OCI-LY3 (cell line): ENCODE data around the gene FSCN2.

Experiments used
- H2AFZ ChIP-seq: fragments of 200-600, 300-600 bp; shearing (Covaris generic); 2 replicates; pipeline ENCODE4 v1.6.0; 2014; ENCODE audit warnings: antibody characterized with exemption, low read depth, low read length
- H3K27ac ChIP-seq: fragments of 200-600, 300-600 bp; sonication (generic); 2 replicates; pipeline ENCODE4 v1.5.1; 2014; ENCODE audit warnings: mild to moderate bottlenecking, low read length, moderate library complexity, mixed read lengths
- H3K27me3 ChIP-seq: fragments of 200-600, 300-600 bp; sonication (generic); 2 replicates; pipeline ENCODE4 v1.6.1; 2014; ENCODE audit warnings: low read depth, low read length, mixed read lengths
- H3K36me3 ChIP-seq: fragments of 200-600, 300-600 bp; sonication (generic); replicated peaks from 2 replicates; pipeline ENCODE3; 2014; ENCODE audit warnings: low read depth, low read length, mixed read lengths
- H3K4me1 ChIP-seq: fragments of 300-600, 200-600 bp; sonication (generic); 2 replicates; pipeline ENCODE4 v1.6.1; 2014; ENCODE audit warnings: low read length, mixed read lengths
- H3K4me2 ChIP-seq: fragments of 200-600, 300-600 bp; sonication (generic); 2 replicates; pipeline ENCODE4 v1.6.1; 2014; ENCODE audit warnings: low read length, mixed read lengths
- H3K4me3 ChIP-seq: fragments of 300-600, 200-600 bp; sonication (generic); 2 replicates; pipeline ENCODE4 v1.5.1; 2014; ENCODE audit warnings: antibody characterized with exemption, mild to moderate bottlenecking, low read length, moderate library complexity
- H3K79me2 ChIP-seq: fragments of 300-600, 200-600 bp; shearing (Covaris generic); 2 replicates; pipeline ENCODE4 v1.6.1; 2014; ENCODE audit warnings: mild to moderate bottlenecking, low read length, mixed read lengths
- H3K9ac ChIP-seq: fragments of 300-600, 200-600 bp; shearing (Covaris generic); 2 replicates; pipeline ENCODE4 v1.6.0; 2014; ENCODE audit warnings: mild to moderate bottlenecking, low read length, moderate library complexity
- H3K9me3 ChIP-seq: fragments of 200-600, 300-600 bp; shearing (Covaris generic); 2 replicates; pipeline ENCODE4 v1.6.1; 2014; ENCODE audit warnings: low read length, mixed read lengths; ENCODE audit not compliant: insufficient read depth
- H4K20me1 ChIP-seq: fragments of 200-600, 300-600 bp; sonication (generic); 2 replicates; pipeline ENCODE4 v1.6.1; 2016; ENCODE audit warnings: low read length, mixed read lengths; ENCODE audit not compliant: insufficient read depth
- EZH2phosphoT487 ChIP-seq: fragments of 200-600 bp; shearing (Covaris generic); IDR thresholded peaks from 2 replicates; pipeline ENCODE4 v1.6.1; 2018; ENCODE audit warnings: antibody characterized with exemption, mixed run types, low read depth
- TF ChIP-seq, protein P1 (sequence below): fragments of 200-600, 300-600 bp; sonication (generic); IDR thresholded peaks from 2 replicates; pipeline ENCODE4 v1.5.1; 2014; ENCODE audit warnings: antibody characterized with exemption, low read length, low read depth

FSCN2 gene

GRCh38 chr17:81483862-81484194 lies 44.3 kb upstream of the FSCN2 start:
- TF ChIP-seq, protein P1, sequence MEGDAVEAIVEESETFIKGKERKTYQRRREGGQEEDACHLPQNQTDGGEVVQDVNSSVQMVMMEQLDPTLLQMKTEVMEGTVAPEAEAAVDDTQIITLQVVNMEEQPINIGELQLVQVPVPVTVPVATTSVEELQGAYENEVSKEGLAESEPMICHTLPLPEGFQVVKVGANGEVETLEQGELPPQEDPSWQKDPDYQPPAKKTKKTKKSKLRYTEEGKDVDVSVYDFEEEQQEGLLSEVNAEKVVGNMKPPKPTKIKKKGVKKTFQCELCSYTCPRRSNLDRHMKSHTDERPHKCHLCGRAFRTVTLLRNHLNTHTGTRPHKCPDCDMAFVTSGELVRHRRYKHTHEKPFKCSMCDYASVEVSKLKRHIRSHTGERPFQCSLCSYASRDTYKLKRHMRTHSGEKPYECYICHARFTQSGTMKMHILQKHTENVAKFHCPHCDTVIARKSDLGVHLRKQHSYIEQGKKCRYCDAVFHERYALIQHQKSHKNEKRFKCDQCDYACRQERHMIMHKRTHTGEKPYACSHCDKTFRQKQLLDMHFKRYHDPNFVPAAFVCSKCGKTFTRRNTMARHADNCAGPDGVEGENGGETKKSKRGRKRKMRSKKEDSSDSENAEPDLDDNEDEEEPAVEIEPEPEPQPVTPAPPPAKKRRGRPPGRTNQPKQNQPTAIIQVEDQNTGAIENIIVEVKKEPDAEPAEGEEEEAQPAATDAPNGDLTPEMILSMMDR, result no peak
- TF ChIP-seq EZH2phosphoT487, result no peak

GRCh38 chr17:81484195-81484979 lies 43.8 kb upstream of the FSCN2 start:
- no peaks in the 10 kb centered on the region for H3K27me3 ChIP-seq
- peak overlapping the region; percentile 77 for H3K9ac ChIP-seq

More at GRCh38 chr17:81483862-81484194, 44.3 kb upstream of the FSCN2 start:
- no peaks in the 10 kb centered on the region for H3K79me2 ChIP-seq
- H3K9me3 ChIP-seq, result no peaks in the 10 kb centered on the region
- H3K9ac ChIP-seq, result peak overlapping the region; percentile 57
- H3K4me1 ChIP-seq, result peaks cover 20% of the 10 kb centered on the region
- no peaks in the 10 kb centered on the region for H4K20me1 ChIP-seq
- peak overlapping the region; percentile 51; the same call in 1 of the 2 replicates for H2AFZ ChIP-seq
- peak overlapping the region; percentile 100 for H3K4me2 ChIP-seq
- H3K4me3 ChIP-seq, result peak overlapping the region; percentile 78
- H3K27me3 ChIP-seq, result no peaks in the 10 kb centered on the region
- no peak overlapping the region for H3K27ac ChIP-seq
- no peaks in the 10 kb centered on the region for H3K36me3 ChIP-seq

DNA sequence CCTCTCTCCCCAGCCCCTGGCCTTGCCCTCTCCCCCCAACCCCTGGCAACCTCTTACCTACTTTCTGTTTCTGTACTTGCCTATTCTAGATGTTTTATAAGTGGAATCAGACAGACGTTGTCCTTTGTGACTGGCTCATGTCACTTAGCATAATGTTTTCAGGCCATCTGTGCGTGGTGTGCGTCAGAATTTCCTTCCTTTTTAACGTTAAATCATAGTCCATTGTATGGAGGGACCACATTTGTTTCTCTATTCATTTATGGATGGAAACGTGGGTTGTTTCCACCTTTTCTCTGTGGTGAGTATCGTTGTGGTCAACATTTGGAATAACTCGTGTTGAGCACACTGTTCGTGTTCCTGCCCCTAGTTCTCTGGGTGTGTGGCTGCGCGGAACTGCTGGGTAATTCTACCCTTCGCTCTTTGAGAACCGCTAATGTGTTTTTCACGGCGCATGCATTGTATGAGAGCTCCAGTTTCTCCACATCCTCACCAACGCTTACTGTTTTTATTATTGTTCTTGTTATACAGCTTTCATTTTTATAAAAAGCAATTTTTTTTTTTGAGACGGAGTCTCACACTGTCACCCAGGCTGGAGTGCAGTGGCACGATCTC lies 41.9 kb upstream of the FSCN2 start:
- no peak overlapping the region for H3K9ac ChIP-seq
- no peak overlapping the region for H3K4me3 ChIP-seq
- H3K27ac ChIP-seq, result no peak overlapping the region
- H2AFZ ChIP-seq, result no peak overlapping the region
- H3K9me3 ChIP-seq, result no peaks in the 10 kb centered on the region
- H3K79me2 ChIP-seq, result no peaks in the 10 kb centered on the region
- H3K36me3 ChIP-seq, result no peaks in the 10 kb centered on the region
- no peaks in the 10 kb centered on the region; the same call in 1 of the 2 replicates for H3K27me3 ChIP-seq
- H4K20me1 ChIP-seq, result no peaks in the 10 kb centered on the region
- peaks cover 24% of the 10 kb centered on the region for H3K4me1 ChIP-seq
- TF ChIP-seq EZH2phosphoT487, result no peak
- TF ChIP-seq, protein P1, result no peak
- no peak overlapping the region for H3K4me2 ChIP-seq

More at GRCh38 chr17:81484195-81484979, 43.8 kb upstream of the FSCN2 start:
- Histone ChIP-seq H2AFZ (peak overlapping the region; percentile 99), H3K9me3 (no peaks in the 10 kb centered on the region), H3K27ac (no peak overlapping the region), H3K4me3 (peak overlapping the region; percentile 78), H3K4me2 (peak overlapping the region; percentile 100), H3K79me2 (no peaks in the 10 kb centered on the region), H3K36me3 (no peaks in the 10 kb centered on the region), H4K20me1 (no peaks in the 10 kb centered on the region), H3K4me1 (peaks cover 20% of the 10 kb centered on the region)
- TF ChIP-seq, protein P1, result peak; percentile 84
- TF ChIP-seq EZH2phosphoT487, result no peak

DNA sequence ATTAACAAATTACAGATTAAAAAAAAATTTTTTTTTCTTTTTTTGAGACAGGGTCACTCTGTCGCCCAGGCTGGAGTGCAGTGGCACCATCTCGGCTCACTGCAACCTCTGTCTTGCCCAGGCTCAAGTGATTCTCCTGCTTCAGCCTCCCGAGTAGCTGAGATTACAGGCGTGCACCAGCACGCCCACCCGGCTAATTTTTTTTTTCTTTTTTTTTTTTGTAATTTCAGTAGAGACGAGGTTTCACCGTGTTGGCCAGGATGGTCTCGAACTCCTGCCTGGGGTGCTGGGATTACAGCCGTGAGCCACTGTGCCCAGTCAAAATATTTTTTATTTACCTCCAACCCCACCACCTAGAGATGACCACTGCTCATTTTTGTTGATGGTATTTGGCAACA lies 41.1 kb upstream of the FSCN2 start:
- TF ChIP-seq EZH2phosphoT487, result no peak
- TF ChIP-seq, protein P1, result no peak
- no peak overlapping the region for H3K9ac ChIP-seq
- no peak overlapping the region for H3K4me3 ChIP-seq
- H2AFZ ChIP-seq, result no peak overlapping the region
- H3K79me2 ChIP-seq, result no peaks in the 10 kb centered on the region
- H3K4me2 ChIP-seq, result no peak overlapping the region
- H4K20me1 ChIP-seq, result no peaks in the 10 kb centered on the region
- H3K27ac ChIP-seq, result no peak overlapping the region
- H3K9me3 ChIP-seq, result no peaks in the 10 kb centered on the region
- H3K36me3 ChIP-seq, result no peaks in the 10 kb centered on the region
- no peaks in the 10 kb centered on the region; the same call in 1 of the 2 replicates for H3K27me3 ChIP-seq
- peaks cover 24% of the 10 kb centered on the region for H3K4me1 ChIP-seq
